ENCODE measurements around the gene RPL11. TPM values are rescaled to one million over a fixed set of nuclear protein-coding genes. Genes with fewer than 3 reads are reported as not detected.
"Not testable (repeated sequence)": the region's sequence is repeated elsewhere in the genome, so short reads cannot be mapped to it uniquely, and the experiment has no call there.

The RPL11 gene
- total RNA-seq, 1 donor from 2014 or later = 732 TPM

- DNase-seq (ENCODE audit: low spot score) = no peak
Measured at GRCh38 chr1:23732363-23733224, 41.0 kb downstream of the RPL11 start.

GRCh38 chr1:23733281-23733680 lies 41.7 kb downstream of the RPL11 start:
- DNase-seq (ENCODE audit: low spot score) = not testable (repeated sequence)

- DNase-seq (ENCODE audit: low spot score) = no peak
Measured at GRCh38 chr1:23736437-23737134, 45.0 kb downstream of the RPL11 start.

GRCh38 chr1:23741609-23742008 lies 50.0 kb downstream of the RPL11 start:
- DNase-seq (ENCODE audit: low spot score) = no peak

- no peak for DNase-seq (ENCODE audit: low spot score)
Measured at GRCh38 chr1:23742670-23743286, 51.2 kb downstream of the RPL11 start.

GRCh38 chr1:23743287-23744152 lies 51.9 kb downstream of the RPL11 start, which contains the start of gene ELOA:
Gene ELOA (plus strand): TSS chr1:23743471. CDS start chr1:23743504, 33 bp downstream.
- peak; percentile 68 for DNase-seq (ENCODE audit: low spot score)

- no peak for DNase-seq (ENCODE audit: low spot score)
Measured at GRCh38 chr1:23745515-23745914, 53.9 kb downstream of the RPL11 start.

Other genes with a start within 250 kb of the RPL11 start
- 40.1 TPM for gene ASAP3, start 207.6 kb upstream of the RPL11 start, total RNA-seq
- 0.46 TPM for gene E2F2, start 160.6 kb upstream of the RPL11 start, total RNA-seq
- gene ID3, start 132.3 kb upstream of the RPL11 start, total RNA-seq = 48.9 TPM
- 35.0 TPM for gene ELOA, start 51.7 kb downstream of the RPL11 start, total RNA-seq
- gene PITHD1, start 86.6 kb downstream of the RPL11 start, total RNA-seq = 49.0 TPM
- 63.2 TPM for gene LYPLA2, start 99.3 kb downstream of the RPL11 start, total RNA-seq
- gene GALE, start 108.9 kb downstream of the RPL11 start, total RNA-seq = 111 TPM
- gene HMGCL, start 133.6 kb downstream of the RPL11 start, total RNA-seq = 57.6 TPM
- 65.9 TPM for gene FUCA1, start 176.5 kb downstream of the RPL11 start, total RNA-seq
- gene CNR2, start 221.6 kb downstream of the RPL11 start, total RNA-seq = 0.03 TPM